AG04450 (cell line): Measurements from ENCODE around the gene TEAD3. TPM values are rescaled to one million over a fixed set of nuclear protein-coding genes. Genes with fewer than 3 reads are reported as not detected.

ENCODE experiments used
- CTCF ChIA-PET: fragments of 300-600, 350-600 bp; formaldehyde crosslinking; extraction: SDS; loops from one replicate; lab custom pipeline; 2022; ENCODE audit warnings: antibody characterized with exemption, inconsistent platforms; lab: Charles Lee
- POLR2A ChIA-PET: fragments of 350-600 bp; formaldehyde crosslinking; extraction: SDS; loops from one replicate; lab custom pipeline; 2021; ENCODE audit warnings: antibody characterized with exemption, inconsistent platforms; lab: Yijun Ruan, JAX
- DNase-seq: peaks from one replicate; pipeline ENCODE4 v3.0.0-alpha.2; 2011; ENCODE audit warnings: low read depth, low spot score
- H3K27ac ChIP-seq: one replicate; pipeline ENCODE4 v1.5.1; 2012; ENCODE audit warnings: low read depth, low read length, control low read depth
- H3K27me3 ChIP-seq: one replicate; pipeline ENCODE4 v1.6.0; 2012; ENCODE audit warnings: low read length; ENCODE audit not compliant: control insufficient read depth, insufficient read depth
- H3K4me3 ChIP-seq: 2 replicates; pipeline ENCODE4 v1.5.1; 2011; ENCODE audit warnings: mild to moderate bottlenecking, low read depth, low read length, control low read depth
- H3K9me3 ChIP-seq: 2 replicates; pipeline ENCODE4 v1.5.1; 2012; ENCODE audit warnings: low read length; ENCODE audit not compliant: control insufficient read depth, insufficient read depth
- polyA plus RNA-seq: library from polyadenylated mRNA; depleted of rRNA; stranded (reverse); fragments of >200 nt; gene quantifications from 2 replicates; pipeline ENCODE4 v1.2.3, GENCODE V29; 2011
- TF ChIP-seq, protein P1 (sequence below): IDR thresholded peaks from 2 replicates; pipeline ENCODE4 v1.5.1; 2011; ENCODE audit warnings: low read depth, low read length, control low read depth, inconsistent platforms

Gene TEAD3
- polyA plus RNA-seq, 1 experiment, result 16.6 TPM

DNA sequence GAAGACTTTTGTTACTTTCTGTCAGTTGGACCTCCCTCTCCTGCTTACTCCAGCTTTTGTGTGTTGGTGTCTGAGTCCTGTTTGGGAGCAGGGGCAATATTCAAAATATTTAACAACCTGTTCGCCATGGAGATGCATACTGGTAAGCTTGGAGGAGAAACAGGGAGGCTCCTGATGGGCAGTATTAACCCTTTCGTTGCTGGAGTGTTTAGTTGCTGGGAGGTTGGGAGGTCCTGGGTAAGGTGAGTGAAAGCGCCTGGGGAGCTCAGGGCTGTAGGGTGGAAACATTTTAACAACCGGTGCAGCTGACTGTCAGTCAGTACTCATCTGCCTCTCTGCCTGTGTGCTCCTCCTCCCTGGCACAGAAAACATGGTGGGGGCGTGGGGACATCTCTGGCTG lies 11.7 kb upstream of the TEAD3 start:
- Histone ChIP-seq H3K27ac (no peak overlapping the region), H3K27me3 (peaks cover 60% of the 10 kb centered on the region), H3K9me3 (no peaks in the 10 kb centered on the region; the same call in 1 of the 2 replicates), H3K4me3 (no peak overlapping the region)
- TF ChIP-seq, protein P1, sequence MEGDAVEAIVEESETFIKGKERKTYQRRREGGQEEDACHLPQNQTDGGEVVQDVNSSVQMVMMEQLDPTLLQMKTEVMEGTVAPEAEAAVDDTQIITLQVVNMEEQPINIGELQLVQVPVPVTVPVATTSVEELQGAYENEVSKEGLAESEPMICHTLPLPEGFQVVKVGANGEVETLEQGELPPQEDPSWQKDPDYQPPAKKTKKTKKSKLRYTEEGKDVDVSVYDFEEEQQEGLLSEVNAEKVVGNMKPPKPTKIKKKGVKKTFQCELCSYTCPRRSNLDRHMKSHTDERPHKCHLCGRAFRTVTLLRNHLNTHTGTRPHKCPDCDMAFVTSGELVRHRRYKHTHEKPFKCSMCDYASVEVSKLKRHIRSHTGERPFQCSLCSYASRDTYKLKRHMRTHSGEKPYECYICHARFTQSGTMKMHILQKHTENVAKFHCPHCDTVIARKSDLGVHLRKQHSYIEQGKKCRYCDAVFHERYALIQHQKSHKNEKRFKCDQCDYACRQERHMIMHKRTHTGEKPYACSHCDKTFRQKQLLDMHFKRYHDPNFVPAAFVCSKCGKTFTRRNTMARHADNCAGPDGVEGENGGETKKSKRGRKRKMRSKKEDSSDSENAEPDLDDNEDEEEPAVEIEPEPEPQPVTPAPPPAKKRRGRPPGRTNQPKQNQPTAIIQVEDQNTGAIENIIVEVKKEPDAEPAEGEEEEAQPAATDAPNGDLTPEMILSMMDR, result no peak
- ChIA-PET POLR2A (no interaction called here), CTCF (interaction anchor here (1.2 kb wide), 1 partner anchor 43 kb away, joined by 3 read pairs; no protein-coding TSS in a partner anchor)
- DNase-seq, result no peak

DNA sequence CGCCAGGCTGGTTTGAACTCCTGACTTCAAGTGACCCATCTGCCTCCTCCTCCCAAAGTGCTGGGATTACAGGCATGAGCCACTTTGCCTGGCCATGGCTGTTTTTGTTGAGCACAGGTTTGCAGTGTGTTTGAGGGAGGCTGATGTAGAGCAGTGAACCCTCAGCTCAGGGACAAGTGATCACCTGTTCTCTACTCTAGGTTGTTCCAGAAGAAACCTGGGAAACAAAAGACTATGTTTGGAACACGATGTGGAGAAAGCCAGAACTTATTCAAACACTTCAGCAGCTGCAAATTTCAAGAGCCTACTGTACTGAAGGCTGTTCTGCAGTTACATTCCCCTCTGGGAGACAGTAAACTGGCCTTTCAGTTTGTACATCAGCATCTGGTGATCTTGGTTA lies 11.1 kb upstream of the TEAD3 start:
- H3K27ac ChIP-seq, result no peak overlapping the region
- no peaks in the 10 kb centered on the region; the same call in 1 of the 2 replicates for H3K9me3 ChIP-seq
- TF ChIP-seq, protein P1, result no peak
- peaks cover 60% of the 10 kb centered on the region for H3K27me3 ChIP-seq
- ChIA-PET POLR2A (no interaction called here), CTCF (no interaction called here)
- no peak overlapping the region for H3K4me3 ChIP-seq
- no peak for DNase-seq

DNA sequence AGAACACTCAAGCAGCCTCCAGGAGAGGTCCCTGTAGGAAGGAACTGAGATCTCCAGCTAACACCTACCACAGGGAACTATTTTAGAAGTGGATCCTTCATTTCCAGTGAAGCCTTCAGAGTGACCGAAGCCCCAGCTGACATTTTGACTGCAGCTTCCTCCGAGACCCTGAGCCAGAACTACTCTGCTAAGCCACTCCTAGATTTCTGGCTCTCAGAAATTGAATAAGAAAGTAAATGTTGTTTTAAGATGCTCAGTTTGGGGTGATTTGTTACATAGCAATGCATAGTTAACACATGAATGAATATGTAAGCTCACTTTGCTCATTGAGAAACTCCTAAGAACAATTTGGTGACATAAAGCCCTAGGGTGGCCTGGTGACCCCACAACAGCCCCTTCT lies 10.3 kb upstream of the TEAD3 start:
- TF ChIP-seq, protein P1, result no peak
- Histone ChIP-seq H3K27me3 (peaks cover 55% of the 10 kb centered on the region), H3K4me3 (no peak overlapping the region), H3K27ac (no peak overlapping the region), H3K9me3 (no peaks in the 10 kb centered on the region; the same call in 1 of the 2 replicates)
- ChIA-PET POLR2A (no interaction called here), CTCF (interaction anchor here (2.8 kb wide), 1 partner anchor 15 kb away, joined by 17 read pairs; no protein-coding TSS in a partner anchor)
- DNase-seq, result no peak

DNA sequence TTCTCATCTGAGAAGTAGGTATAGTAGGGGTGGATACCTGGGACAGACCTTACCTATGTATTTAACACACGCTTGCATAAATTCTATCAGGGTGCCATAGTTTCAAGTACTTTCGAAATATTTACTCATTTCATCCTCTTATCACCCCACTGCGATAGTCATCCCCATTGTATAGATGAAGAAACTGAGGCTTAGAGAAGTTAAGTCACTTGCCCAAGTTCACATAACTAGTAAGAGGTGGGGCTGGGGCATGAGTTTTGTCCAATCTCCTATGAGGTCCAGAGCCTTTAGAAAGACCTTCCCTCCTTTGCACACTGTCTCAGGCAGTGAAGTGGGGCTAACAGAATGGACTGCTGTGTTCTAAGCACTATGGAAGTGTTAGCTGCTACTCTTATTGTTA lies 9.7 kb upstream of the TEAD3 start:
- TF ChIP-seq, protein P1, result no peak
- H3K27me3 ChIP-seq, result peaks cover 49% of the 10 kb centered on the region
- ChIA-PET POLR2A (no interaction called here), CTCF (interaction anchor here (2.8 kb wide), 1 partner anchor 16 kb away, joined by 17 read pairs; no protein-coding TSS in a partner anchor)
- no peak overlapping the region for H3K4me3 ChIP-seq
- no peaks in the 10 kb centered on the region; the same call in 1 of the 2 replicates for H3K9me3 ChIP-seq
- no peak overlapping the region for H3K27ac ChIP-seq
- DNase-seq, result no peak

DNA sequence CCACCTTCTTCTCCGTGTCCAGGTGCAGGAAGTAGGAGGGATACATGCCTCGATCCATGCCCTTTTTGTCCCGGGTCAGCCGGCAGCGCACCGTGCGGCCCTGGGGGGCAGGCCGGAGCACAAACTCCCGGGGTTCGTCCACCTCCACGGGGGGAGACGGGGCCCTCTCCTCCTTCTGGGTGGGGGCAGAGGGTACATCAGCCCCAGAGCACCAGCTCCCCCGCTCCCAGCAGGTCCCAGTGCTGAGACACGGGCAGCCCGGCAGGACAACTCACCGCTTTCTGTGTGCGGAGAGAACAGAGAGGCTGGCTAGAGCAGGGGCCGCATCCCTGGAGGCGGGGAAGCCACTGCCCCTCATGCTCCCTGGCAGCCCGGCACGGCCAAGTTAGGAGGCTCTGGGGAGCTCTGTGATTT lies 9.1 kb upstream of the TEAD3 start:
- no peak for DNase-seq
- POLR2A ChIA-PET, result no interaction called here
- H3K27me3 ChIP-seq, result peaks cover 44% of the 10 kb centered on the region
- CTCF ChIA-PET, result interaction anchor here (2.8 kb wide), 1 partner anchor 16 kb away, joined by 17 read pairs; no protein-coding TSS in a partner anchor
- no peaks in the 10 kb centered on the region for H3K9me3 ChIP-seq
- H3K27ac ChIP-seq, result no peak overlapping the region
- TF ChIP-seq, protein P1, result no peak
- H3K4me3 ChIP-seq, result no peak overlapping the region
